CD1c-positive myeloid dendritic cell (primary cell): ENCODE results near the gene SPATS2.
A peak's percentile ranks its signal among the peaks of the same experiment; 100 is the strongest.

Source experiments
- DNase-seq: peaks from one replicate; pipeline ENCODE4 v3.0.0-alpha.2; 2016; ENCODE audit errors: extremely low spot score

SPATS2 gene

GRCh38 chr12:49555631-49556390 lies 188.5 kb downstream of the SPATS2 start:
- DNase-seq: no peak

GRCh38 chr12:49556391-49557186 lies 189.3 kb downstream of the SPATS2 start:
- no peak for DNase-seq

- no peak for DNase-seq
Observed at GRCh38 chr12:49557187-49557916, 190.1 kb downstream of the SPATS2 start.

- DNase-seq: no peak
Observed at GRCh38 chr12:49557917-49558215, 190.6 kb downstream of the SPATS2 start.

GRCh38 chr12:49558526-49558925 lies 191.3 kb downstream of the SPATS2 start:
- DNase-seq: no peak

- no peak for DNase-seq
Observed at GRCh38 chr12:49559011-49559675, 191.9 kb downstream of the SPATS2 start.

- DNase-seq: no peak
Observed at GRCh38 chr12:49560695-49561094, 193.4 kb downstream of the SPATS2 start.

- DNase-seq: no peak
Observed at GRCh38 chr12:49562233-49562632, 195.0 kb downstream of the SPATS2 start.

GRCh38 chr12:49562831-49563230 lies 195.6 kb downstream of the SPATS2 start:
- no peak for DNase-seq

- DNase-seq: no peak
Observed at GRCh38 chr12:49563951-49564685, 196.9 kb downstream of the SPATS2 start.

- no peak for DNase-seq
Observed at GRCh38 chr12:49564686-49565405, 197.6 kb downstream of the SPATS2 start.

- no peak for DNase-seq
Observed at GRCh38 chr12:49565406-49566265, 198.4 kb downstream of the SPATS2 start.

- DNase-seq: no peak
Observed at GRCh38 chr12:49566361-49566760, 199.1 kb downstream of the SPATS2 start.

GRCh38 chr12:49567302-49567610 lies 200.0 kb downstream of the SPATS2 start:
- no peak for DNase-seq

GRCh38 chr12:49567611-49568441 lies 200.6 kb downstream of the SPATS2 start, which contains the start of gene MCRS1:
MCRS1 (minus strand) TSS chr12:49568142; CDS start chr12:49566731, 1,411 bp downstream.
- peak; percentile 96 for DNase-seq

- peak; percentile 14 for DNase-seq
Observed at GRCh38 chr12:49568442-49569162, 201.3 kb downstream of the SPATS2 start.
